C4-2B (cell line): ENCODE data around the gene RAD50.

Experiments used
- H3K27ac ChIP-seq: fragments of 450-650 bp; 2 replicates; pipeline ENCODE4 v1.5.1; 2017
- ZFX ChIP-seq: fragments of 450-650 bp; IDR thresholded peaks from 2 replicates; pipeline ENCODE4 v1.6.1; 2017
- TF ChIP-seq, protein P1 (sequence below): fragments of 450-650 bp; conservative IDR thresholded peaks from 2 replicates; pipeline ENCODE4 v1.5.1; 2017; ENCODE audit warnings: mild to moderate bottlenecking

RAD50 gene

DNA sequence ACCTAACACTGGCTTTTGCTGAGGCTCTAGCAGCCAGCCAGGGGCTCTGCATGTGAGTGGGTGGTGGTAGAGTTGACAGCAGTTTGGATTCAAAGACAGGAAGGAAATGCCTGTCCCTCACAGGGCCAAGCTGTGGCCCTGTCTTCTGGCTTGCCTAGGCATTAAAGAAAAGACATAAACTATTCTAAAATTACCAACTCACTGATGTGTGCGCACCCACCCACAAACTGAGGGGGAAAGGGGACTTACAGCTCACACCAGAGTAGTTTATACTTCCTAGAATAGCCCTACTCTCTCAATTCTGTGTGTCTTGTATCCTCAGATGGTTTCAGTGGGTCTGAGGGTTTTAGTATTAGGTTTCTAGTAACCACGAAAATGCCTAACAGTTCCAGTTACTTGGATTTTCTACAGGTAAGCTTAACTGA is 82.9 kb downstream of the RAD50 start:
- TF ChIP-seq, protein P1, sequence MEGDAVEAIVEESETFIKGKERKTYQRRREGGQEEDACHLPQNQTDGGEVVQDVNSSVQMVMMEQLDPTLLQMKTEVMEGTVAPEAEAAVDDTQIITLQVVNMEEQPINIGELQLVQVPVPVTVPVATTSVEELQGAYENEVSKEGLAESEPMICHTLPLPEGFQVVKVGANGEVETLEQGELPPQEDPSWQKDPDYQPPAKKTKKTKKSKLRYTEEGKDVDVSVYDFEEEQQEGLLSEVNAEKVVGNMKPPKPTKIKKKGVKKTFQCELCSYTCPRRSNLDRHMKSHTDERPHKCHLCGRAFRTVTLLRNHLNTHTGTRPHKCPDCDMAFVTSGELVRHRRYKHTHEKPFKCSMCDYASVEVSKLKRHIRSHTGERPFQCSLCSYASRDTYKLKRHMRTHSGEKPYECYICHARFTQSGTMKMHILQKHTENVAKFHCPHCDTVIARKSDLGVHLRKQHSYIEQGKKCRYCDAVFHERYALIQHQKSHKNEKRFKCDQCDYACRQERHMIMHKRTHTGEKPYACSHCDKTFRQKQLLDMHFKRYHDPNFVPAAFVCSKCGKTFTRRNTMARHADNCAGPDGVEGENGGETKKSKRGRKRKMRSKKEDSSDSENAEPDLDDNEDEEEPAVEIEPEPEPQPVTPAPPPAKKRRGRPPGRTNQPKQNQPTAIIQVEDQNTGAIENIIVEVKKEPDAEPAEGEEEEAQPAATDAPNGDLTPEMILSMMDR, result no peak
- no peak for TF ChIP-seq ZFX
- H3K27ac ChIP-seq, result no peak overlapping the region

DNA sequence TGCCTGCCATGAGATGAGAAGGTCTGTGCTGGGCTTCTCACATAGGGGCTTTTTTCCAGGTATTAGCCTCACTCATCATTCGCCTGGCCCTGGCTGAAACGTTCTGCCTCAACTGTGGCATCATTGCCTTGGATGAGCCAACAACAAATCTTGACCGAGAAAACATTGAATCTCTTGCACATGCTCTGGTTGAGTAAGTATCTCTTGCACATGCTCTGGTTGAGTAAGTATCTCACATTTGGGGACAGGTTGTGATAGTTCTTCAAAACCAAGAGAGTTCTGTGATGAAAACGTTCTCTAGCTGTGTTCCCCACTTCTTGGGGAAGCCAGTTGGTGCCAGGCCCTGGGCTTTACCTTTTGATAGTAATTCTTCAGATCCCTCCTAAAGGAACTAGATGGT is 83.8 kb downstream of the RAD50 start:
- TF ChIP-seq, protein P1, result no peak
- TF ChIP-seq ZFX, result no peak
- H3K27ac ChIP-seq, result no peak overlapping the region; the same call in 1 of the 2 replicates

DNA sequence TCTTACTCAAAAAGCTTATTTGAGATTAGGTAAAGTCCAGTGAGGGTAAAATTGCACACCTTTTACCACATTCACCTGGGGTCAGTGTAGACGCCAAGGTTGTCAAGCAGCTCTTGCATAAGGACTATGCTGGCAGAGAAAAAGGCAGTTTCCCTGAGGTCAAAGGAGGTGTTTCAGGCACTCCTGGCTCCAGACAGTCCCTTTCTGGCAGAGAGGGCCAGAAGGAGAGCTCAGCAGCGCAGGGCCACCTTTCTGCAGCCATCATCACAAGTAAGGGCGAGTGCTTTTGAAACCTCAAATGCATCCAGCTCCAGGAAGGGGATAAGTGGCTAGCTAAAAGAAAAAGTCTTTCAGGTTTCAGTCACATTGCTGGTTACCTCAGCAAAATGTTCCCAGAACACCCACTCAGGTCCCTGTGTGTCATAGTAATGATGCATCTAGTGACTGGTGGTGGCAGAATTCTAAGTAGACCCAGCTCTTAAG is 84.5 kb downstream of the RAD50 start:
- TF ChIP-seq ZFX, result no peak
- TF ChIP-seq, protein P1, result no peak
- H3K27ac ChIP-seq, result no peak overlapping the region

DNA sequence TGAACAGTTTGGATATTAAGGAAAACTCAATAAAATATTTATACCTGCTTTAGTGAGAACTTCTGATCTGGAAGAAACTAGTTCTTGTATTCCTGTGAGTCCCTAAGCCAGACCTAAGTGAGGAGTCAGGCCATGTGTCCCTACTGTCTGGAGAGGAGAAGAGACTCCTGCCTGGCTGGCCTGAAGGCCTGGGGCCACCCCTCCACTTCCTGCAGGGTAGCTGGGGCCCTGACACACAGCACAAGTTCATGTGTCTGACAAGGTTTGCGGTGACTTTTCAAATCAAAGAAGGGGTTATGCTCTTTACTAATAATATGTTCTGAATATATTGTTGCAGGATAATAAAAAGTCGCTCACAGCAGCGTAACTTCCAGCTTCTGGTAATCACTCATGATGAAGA is 85.1 kb downstream of the RAD50 start:
- TF ChIP-seq ZFX, result no peak
- TF ChIP-seq, protein P1, result no peak
- no peak overlapping the region for H3K27ac ChIP-seq

DNA sequence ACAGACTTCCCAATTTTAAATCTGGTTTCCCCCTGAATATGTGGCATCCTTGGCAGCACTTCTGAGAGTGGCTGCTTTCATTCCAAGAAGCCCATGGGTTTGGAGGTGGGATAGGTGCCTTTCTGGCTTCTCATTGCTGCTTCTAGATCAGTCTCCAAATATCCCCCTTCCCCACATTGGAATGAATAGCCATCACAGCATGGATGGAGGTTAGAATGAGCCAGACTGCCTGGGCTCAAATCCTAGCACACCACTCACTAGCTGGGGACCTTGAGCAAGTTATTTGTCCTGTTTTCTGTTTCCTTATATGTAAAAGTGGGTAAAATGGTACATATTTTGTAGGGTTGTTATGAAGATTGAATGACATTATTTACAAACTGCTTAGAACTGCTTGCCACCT is 87.4 kb downstream of the RAD50 start:
- TF ChIP-seq, protein P1, result no peak
- TF ChIP-seq ZFX, result no peak
- H3K27ac ChIP-seq, result no peak overlapping the region

DNA sequence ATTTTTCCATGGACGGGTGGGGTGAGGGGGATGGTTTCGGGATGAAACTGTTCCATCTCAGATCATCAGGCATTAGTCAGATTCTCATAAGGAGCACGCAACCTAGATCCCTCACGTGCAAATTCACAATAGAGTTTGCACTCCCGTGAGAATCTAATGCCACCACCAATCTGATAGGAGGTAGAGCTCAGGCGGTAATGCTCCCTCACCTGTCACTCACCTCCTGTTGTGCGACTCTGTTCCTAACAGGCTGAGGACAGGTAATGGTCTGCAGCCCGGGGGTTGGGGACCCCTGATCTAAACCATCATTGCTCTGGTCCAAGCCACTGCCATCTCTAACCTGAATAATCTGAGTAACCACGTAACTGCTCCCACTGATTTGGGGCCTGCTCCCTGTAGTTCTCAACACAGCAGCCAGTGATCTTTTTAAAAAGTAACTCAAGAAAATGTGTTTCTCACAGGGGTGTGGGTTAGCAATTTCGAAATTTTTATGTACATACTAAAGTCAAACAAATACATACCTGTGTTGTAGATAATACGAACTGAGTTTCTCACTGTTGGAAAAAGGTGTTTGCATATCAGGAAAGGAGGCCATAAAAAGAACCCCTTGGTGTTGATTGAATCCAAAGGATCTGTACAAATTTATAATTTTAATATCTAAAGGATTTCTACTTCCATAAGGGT is 89.9 kb downstream of the RAD50 start:
- H3K27ac ChIP-seq, result no peak overlapping the region
- no peak for TF ChIP-seq ZFX
- TF ChIP-seq, protein P1, result no peak

DNA sequence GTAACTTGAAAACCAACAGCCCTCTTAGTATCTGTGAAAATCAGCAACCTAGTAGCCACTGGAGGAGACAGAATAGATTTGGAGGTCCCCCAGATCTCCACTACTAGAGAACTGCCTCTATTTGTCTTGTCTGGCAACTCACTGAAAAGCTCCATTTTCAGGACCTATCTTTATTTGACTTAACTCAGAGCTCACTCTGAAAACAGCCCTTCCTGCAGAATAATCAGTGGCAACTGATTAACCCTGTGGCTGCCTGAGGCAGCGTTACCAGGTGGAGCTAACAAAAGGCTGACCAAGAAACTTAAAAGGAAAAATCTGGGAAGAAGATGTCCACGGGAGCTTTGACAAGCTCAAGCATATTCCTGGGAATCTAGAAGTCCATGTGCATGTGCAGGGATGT is 90.7 kb downstream of the RAD50 start:
- H3K27ac ChIP-seq, result no peak overlapping the region
- TF ChIP-seq, protein P1, result no peak
- TF ChIP-seq ZFX, result no peak
